GM10248 (cell line): ENCODE measurements around the gene PSORS1C1.

Experiments used
- CTCF ChIA-PET: fragments of 300-600 bp; sonication (Branson Sonifier 250); formaldehyde crosslinking; extraction: SDS; loops from one replicate; lab custom pipeline; 2021; ENCODE audit warnings: antibody characterized with exemption; lab: Yijun Ruan, JAX
- POLR2A ChIA-PET: fragments of 350-650 bp; sonication (Branson Sonifier 250); formaldehyde crosslinking; extraction: SDS; loops from one replicate; lab custom pipeline; 2020; ENCODE audit warnings: antibody characterized with exemption; lab: Yijun Ruan, JAX
- DNase-seq: peaks from one replicate; pipeline ENCODE4 v3.0.0; 2012; ENCODE audit errors: extremely low spot score
- TF ChIP-seq, protein P1 (sequence below): IDR thresholded peaks from 2 replicates; pipeline ENCODE4 v1.5.1; 2012; ENCODE audit warnings: mild to moderate bottlenecking, low read depth; ENCODE audit errors: extremely low read depth, missing control alignments, control extremely low read depth

The PSORS1C1 gene

GRCh38 chr6:31075528-31075927 lies 39.1 kb upstream of the PSORS1C1 start:
- CTCF ChIA-PET = interaction anchor here (4.5 to 8.4 kb wide), 2 partner anchors 11 to 160 kb away, joined by 18 to 115 read pairs; partner anchors contain the start of gene VARS2
- POLR2A ChIA-PET = interaction anchor here (0.7 kb wide), 1 partner anchor 328 kb away, joined by 4 read pairs; no protein-coding TSS in a partner anchor
- no peak for DNase-seq
- TF ChIP-seq, protein P1, sequence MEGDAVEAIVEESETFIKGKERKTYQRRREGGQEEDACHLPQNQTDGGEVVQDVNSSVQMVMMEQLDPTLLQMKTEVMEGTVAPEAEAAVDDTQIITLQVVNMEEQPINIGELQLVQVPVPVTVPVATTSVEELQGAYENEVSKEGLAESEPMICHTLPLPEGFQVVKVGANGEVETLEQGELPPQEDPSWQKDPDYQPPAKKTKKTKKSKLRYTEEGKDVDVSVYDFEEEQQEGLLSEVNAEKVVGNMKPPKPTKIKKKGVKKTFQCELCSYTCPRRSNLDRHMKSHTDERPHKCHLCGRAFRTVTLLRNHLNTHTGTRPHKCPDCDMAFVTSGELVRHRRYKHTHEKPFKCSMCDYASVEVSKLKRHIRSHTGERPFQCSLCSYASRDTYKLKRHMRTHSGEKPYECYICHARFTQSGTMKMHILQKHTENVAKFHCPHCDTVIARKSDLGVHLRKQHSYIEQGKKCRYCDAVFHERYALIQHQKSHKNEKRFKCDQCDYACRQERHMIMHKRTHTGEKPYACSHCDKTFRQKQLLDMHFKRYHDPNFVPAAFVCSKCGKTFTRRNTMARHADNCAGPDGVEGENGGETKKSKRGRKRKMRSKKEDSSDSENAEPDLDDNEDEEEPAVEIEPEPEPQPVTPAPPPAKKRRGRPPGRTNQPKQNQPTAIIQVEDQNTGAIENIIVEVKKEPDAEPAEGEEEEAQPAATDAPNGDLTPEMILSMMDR = no peak

- DNase-seq = no peak
- TF ChIP-seq, protein P1 = no peak
- POLR2A ChIA-PET = no interaction called here
- CTCF ChIA-PET = interaction anchor here (3.3 to 8.4 kb wide), 2 partner anchors 11 to 161 kb away, joined by 26 to 115 read pairs; partner anchors contain the start of gene VARS2
Measured at GRCh38 chr6:31076611-31077010, 38.0 kb upstream of the PSORS1C1 start.

- CTCF ChIA-PET = interaction anchor here (0.6 to 8.4 kb wide), 66 partner anchors 7 to 715 kb away, joined by 3 to 115 read pairs (median 4); partner anchors contain the start of genes CCHCR1, SFTA2, TCF19 and VARS2
- TF ChIP-seq, protein P1 = peak; percentile 78
- POLR2A ChIA-PET = no interaction called here
- DNase-seq = peak; percentile 69
Measured at GRCh38 chr6:31079656-31080261, 34.8 kb upstream of the PSORS1C1 start.

DNA sequence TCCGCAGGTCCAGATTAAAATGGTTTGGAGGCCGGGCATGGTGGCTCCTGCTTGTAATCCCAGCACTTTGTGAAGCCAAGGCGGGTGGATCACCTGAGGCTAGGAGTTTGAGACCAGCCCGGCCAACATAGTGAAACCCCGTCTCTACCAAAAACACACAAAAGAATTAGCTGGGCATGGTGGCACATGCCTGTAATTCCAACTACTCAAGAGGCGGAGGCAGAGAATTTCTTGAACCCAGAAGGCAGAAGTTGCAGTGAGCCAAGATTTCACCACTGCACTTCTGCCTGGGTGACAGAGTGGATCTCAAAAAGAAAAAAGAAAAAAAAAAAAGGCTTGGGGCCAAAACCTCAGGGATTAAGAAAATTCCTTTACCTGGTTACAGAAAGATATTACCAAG lies 32.7 kb upstream of the PSORS1C1 start:
- TF ChIP-seq, protein P1 = no peak
- DNase-seq = no peak
- CTCF ChIA-PET = interaction anchor here (2.0 to 8.4 kb wide), 4 partner anchors 9 to 253 kb away, joined by 8 to 115 read pairs (median 38); partner anchors contain the start of gene VARS2
- POLR2A ChIA-PET = no interaction called here

DNA sequence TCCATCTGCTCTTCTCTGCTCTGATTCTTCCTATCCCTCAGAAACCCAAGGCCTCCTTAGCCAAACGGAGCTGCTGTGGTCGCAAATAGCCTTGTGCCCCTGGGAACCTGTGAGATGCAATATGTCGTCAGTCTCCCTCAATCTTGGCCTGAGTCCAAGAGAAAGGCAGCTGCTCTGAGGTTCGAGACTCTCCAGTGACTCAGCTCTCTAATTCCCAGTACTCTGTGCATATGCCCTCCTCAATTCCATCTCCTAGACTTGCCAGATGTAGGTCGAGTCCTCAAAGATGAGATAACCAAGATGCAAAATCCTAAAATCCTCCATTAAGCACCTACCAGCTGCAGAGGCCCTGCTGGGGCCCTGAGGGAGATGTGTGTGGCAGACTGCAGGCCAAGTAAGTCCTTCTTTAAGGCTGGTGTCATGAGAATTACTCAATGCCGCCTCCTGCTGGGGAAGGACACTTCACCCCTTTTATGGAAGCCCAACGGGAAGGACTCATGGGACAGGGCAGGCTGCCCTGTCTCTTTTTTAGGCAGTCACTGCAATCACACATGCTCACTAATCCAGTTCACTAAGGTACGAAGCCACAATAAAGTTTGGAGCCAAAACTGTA lies 30.8 kb upstream of the PSORS1C1 start:
- TF ChIP-seq, protein P1 = peak; percentile 35
- ChIA-PET POLR2A (no interaction called here), CTCF (interaction anchor here (0.7 to 6.1 kb wide), 16 partner anchors 7 to 600 kb away, joined by 3 to 51 read pairs (median 4); partner anchors contain the start of gene VARS2)
- DNase-seq = peak; percentile 56

- TF ChIP-seq, protein P1 = no peak
- DNase-seq = no peak
- POLR2A ChIA-PET = no interaction called here
- CTCF ChIA-PET = interaction anchor here (0.6 to 3.9 kb wide), 108 partner anchors 9 to 676 kb away, joined by 3 to 66 read pairs (median 3); partner anchors contain the start of genes DDR1, GTF2H4, IER3 and MUCL3
Measured at GRCh38 chr6:31086788-31087440, 27.7 kb upstream of the PSORS1C1 start.
